Caco-2 (cell line): Measurements from ENCODE around the gene CPD. TPM values are rescaled to one million over a fixed set of nuclear protein-coding genes. Genes with fewer than 3 reads are reported as not detected.

Experiments used
- BruUV-seq: library from RNA; stranded (reverse); fragments of 400-500 nt; replicated peaks from 2 replicates; lab custom pipeline; 2021; lab: Mats Ljungman, UMichigan
- CTCF ChIA-PET: fragments of 300-600 bp; sonication (Branson Sonifier 250); formaldehyde crosslinking; loops from one replicate; lab custom pipeline; 2022; ENCODE audit warnings: antibody characterized with exemption; lab: Charles Lee
- POLR2A ChIA-PET: fragments of 300-600 bp; sonication (Branson Sonifier 250); formaldehyde crosslinking; loops from one replicate; lab custom pipeline; 2022; ENCODE audit warnings: antibody characterized with exemption; lab: Charles Lee
- DNase-seq, 2 experiments: peaks; one replicate each; pipeline versions ENCODE4 v3.0.0 to v3.0.0-alpha.2; 2020 to 2022
- H3K27me3 ChIP-seq: replicated peaks from 2 replicates; pipeline ENCODE4 v1.6.0; 2011; ENCODE audit warnings: low read length; ENCODE audit not compliant: control insufficient read depth, insufficient read depth
- H3K36me3 ChIP-seq: 2 replicates; pipeline ENCODE4 v1.5.1; 2011; ENCODE audit warnings: low read length; ENCODE audit not compliant: control insufficient read depth, insufficient read depth
- H3K4me1 ChIP-seq: fragments of 250-450 bp; sonication (Bioruptor Pico); 2 replicates; pipeline ENCODE4 v1.5.1; 2020; ENCODE audit warnings: mild to moderate bottlenecking
- H3K4me3 ChIP-seq: 2 replicates; pipeline ENCODE4 v1.5.1; 2011; ENCODE audit warnings: low read depth, mild to moderate bottlenecking, control low read depth, low read length
- H3K9me3 ChIP-seq: fragments of 250-450 bp; sonication (Bioruptor Pico); 2 replicates; pipeline ENCODE4 v1.5.1; 2020; ENCODE audit warnings: mild to moderate bottlenecking, moderate library complexity
- H3K27ac Mint-ChIP-seq: one replicate; pipeline ENCODE4 v1.8.0; 2022; ENCODE audit warnings: mixed read lengths; ENCODE audit not compliant: unreplicated experiment
- H3K27me3 Mint-ChIP-seq: one replicate; pipeline ENCODE4 v1.8.0; 2022; ENCODE audit warnings: mixed read lengths; ENCODE audit not compliant: insufficient read depth, unreplicated experiment
- H3K36me3 Mint-ChIP-seq: one replicate; pipeline ENCODE4 v1.8.0; 2022; ENCODE audit warnings: mild to moderate bottlenecking, mixed read lengths; ENCODE audit not compliant: insufficient read depth, unreplicated experiment
- H3K4me1 Mint-ChIP-seq: one replicate; pipeline ENCODE4 v1.8.0; 2022; ENCODE audit warnings: low read depth, mixed read lengths; ENCODE audit not compliant: unreplicated experiment
- H3K4me3 Mint-ChIP-seq: one replicate; pipeline ENCODE4 v1.8.0; 2022; ENCODE audit warnings: mild to moderate bottlenecking, moderate library complexity, mixed read lengths; ENCODE audit not compliant: unreplicated experiment
- H3K9me3 Mint-ChIP-seq: one replicate; pipeline ENCODE4 v1.8.0; 2022; ENCODE audit warnings: mixed read lengths; ENCODE audit not compliant: unreplicated experiment
- intact Hi-C: fragments of 100-400 bp; cut with micrococcal nuclease; formaldehyde crosslinking; loops from one replicate; pipeline ENCODE4 v1.10.0; 2022; ENCODE audit not compliant: unreplicated experiment
- total RNA-seq: library from RNA; stranded (reverse); gene quantifications from 2 replicates; pipeline ENCODE4 v1.2.3, GENCODE V29; 2022
- TF ChIP-seq, protein P1 (sequence below), 2 experiments: fragments of 200-600 bp in 1 of 2; IDR thresholded peaks; 1 replicate in 1 of 2; 2 replicates in 1 of 2; pipeline versions ENCODE4 v1.5.1 to v1.8.0; 2011 to 2022; ENCODE audit warnings: antibody characterized with exemption in 1 of 2, control low read depth in 1 of 2, inconsistent platforms in 1 of 2, low read depth in 1 of 2, low read length in 1 of 2, mild to moderate bottlenecking in 1 of 2, moderate library complexity in 1 of 2; ENCODE audit not compliant: insufficient read depth in 1 of 2, severe bottlenecking in 1 of 2, unreplicated experiment in 1 of 2

Gene CPD
- total RNA-seq, 1 experiment from 2014 or later, result 127 TPM

DNA sequence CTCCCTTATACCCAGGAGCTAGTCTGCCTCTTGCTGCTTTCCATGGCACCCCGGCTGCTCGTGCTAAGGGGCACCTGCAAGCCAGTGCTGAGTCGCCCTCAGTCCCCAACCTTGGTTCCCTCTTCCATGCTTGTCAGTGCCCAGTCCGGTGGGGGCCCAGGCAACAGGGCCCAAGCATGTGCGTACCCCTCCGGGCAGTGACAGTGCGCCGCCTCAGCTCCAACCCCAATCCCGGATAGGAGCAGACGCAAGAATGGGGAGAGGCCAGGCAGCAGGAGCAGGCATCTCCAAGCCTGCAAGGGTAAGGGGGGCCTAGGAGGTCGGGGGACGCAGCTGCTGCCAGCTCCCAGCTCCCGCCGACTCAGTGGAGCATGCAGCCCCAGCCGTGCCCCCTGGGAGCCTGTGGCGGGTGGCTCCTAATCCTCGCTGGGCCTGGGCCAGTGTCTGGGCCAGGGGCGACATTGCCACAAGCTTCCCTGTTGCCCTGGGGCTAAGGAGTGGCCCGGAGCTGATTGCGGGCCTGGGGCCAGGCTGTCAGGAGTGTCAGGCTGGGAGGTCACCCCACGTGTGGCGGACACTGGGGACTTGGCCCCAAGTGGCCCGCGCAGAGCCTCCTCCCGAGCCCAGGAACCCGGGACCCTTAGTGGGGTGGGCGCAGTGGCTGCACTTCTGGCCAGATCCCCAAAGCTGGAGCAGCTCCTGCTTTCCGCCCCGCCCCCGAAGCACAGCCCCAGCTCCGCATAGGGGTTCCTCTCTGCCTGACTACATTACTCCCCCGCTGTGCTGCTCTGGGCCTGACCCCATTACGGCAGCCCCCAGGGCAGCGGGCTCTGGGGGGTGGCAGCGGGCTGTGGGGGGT, 9.8 kb downstream of the CPD start:
- no peak for DNase-seq
- H3K4me3 Mint-ChIP-seq, result no peak overlapping the region
- TF ChIP-seq, protein P1, sequence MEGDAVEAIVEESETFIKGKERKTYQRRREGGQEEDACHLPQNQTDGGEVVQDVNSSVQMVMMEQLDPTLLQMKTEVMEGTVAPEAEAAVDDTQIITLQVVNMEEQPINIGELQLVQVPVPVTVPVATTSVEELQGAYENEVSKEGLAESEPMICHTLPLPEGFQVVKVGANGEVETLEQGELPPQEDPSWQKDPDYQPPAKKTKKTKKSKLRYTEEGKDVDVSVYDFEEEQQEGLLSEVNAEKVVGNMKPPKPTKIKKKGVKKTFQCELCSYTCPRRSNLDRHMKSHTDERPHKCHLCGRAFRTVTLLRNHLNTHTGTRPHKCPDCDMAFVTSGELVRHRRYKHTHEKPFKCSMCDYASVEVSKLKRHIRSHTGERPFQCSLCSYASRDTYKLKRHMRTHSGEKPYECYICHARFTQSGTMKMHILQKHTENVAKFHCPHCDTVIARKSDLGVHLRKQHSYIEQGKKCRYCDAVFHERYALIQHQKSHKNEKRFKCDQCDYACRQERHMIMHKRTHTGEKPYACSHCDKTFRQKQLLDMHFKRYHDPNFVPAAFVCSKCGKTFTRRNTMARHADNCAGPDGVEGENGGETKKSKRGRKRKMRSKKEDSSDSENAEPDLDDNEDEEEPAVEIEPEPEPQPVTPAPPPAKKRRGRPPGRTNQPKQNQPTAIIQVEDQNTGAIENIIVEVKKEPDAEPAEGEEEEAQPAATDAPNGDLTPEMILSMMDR (IDR thresholded peaks at IDR 0.05; ENCODE audit: insufficient read depth in 1 of 2, low read depth in 1 of 2, low read length in 1 of 2, severe bottlenecking in 1 of 2, unreplicated experiment in 1 of 2), result no peak
- Histone ChIP-seq H3K4me3 (no peak overlapping the region), H3K4me1 (0 out of 2 replicates have a peak, but pooled peaks cover 11% of the 10 kb centered on the region), H3K9me3 (0 out of 2 replicates have a peak, but pooled peaks cover 2% of the 10 kb centered on the region), H3K27me3 (no peaks in the 10 kb centered on the region), H3K36me3 (no peaks in the 10 kb centered on the region)
- H3K36me3 Mint-ChIP-seq, result peaks cover 34% of the 10 kb centered on the region
- CTCF ChIA-PET, result interaction anchor here (0.5 kb wide), 1 partner anchor 18 kb away, joined by 3 read pairs; no protein-coding TSS in a partner anchor
- POLR2A ChIA-PET, result no interaction called here
- no peaks in the 10 kb centered on the region for H3K27me3 Mint-ChIP-seq
- no peaks in the 10 kb centered on the region for H3K9me3 Mint-ChIP-seq
- intact Hi-C loops, result no loop called here
- H3K27ac Mint-ChIP-seq, result no peak overlapping the region
- H3K4me1 Mint-ChIP-seq, result no peaks in the 10 kb centered on the region
- BruUV-seq, result no TSS peak

DNA sequence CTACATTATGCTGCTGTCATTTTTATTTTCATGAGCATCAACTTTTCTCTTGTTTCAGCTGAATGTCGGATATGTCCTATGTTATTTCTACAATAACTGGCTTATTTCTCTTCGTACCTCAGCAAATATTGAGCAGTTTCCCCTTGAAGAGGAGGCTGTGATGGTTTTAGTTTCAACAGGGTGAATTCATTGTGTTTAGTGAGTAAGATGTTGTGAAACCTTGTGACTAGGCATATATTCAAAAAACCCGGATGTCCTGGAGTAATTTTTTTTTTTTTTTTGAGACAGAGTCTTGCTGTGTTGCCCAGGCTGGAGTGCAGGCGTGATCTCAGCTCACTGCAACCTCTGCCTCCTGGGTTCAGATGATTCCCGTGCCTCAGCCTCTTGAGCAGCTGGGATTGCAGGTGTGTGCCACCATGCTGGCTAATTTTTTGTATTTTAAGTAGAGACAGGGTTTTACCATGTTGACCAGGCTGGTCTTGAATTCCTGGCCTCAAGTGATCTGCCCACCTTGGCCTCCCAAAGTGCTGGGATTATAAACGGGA, 11.1 kb downstream of the CPD start:
- no peaks in the 10 kb centered on the region for H3K27me3 ChIP-seq
- Mint-ChIP-seq H3K4me3 (no peak overlapping the region), H3K4me1 (peaks cover 10% of the 10 kb centered on the region), H3K27me3 (no peaks in the 10 kb centered on the region), H3K9me3 (no peaks in the 10 kb centered on the region), H3K27ac (no peak overlapping the region), H3K36me3 (peaks cover 34% of the 10 kb centered on the region)
- H3K36me3 ChIP-seq, result no peaks in the 10 kb centered on the region; the same call in 1 of the 2 replicates
- CTCF ChIA-PET, result no interaction called here
- H3K4me3 ChIP-seq, result no peak overlapping the region
- 0 out of 2 replicates have a peak, but pooled peaks cover 4% of the 10 kb centered on the region for H3K9me3 ChIP-seq
- no TSS peak for BruUV-seq
- intact Hi-C loops, result no loop called here
- POLR2A ChIA-PET, result no interaction called here
- DNase-seq, result no peak
- TF ChIP-seq, protein P1 (IDR thresholded peaks at IDR 0.05; ENCODE audit: insufficient read depth in 1 of 2, low read depth in 1 of 2, low read length in 1 of 2, severe bottlenecking in 1 of 2, unreplicated experiment in 1 of 2), result no peak
- H3K4me1 ChIP-seq, result peaks cover 22% of the 10 kb centered on the region

DNA sequence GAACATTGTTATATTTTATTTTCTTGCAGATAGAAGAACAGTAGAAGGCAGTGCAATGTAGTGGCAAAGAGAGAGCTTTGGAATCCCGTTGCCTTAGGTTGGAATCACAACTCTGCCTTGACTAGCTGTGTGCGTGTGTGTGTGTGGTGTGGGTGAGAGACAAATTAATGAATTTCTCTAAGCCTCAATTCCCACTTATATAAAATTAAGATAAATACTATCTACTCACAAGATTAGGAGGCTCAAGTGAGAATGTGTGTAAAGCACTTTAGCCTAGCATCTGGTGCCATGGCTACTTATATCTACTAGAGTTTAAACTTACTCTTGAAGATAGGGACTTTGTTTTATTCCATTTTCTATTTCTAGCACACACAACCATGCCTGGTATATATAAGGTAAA, 12.8 kb downstream of the CPD start:
- Histone ChIP-seq H3K4me3 (no peak overlapping the region), H3K27me3 (no peaks in the 10 kb centered on the region), H3K4me1 (peaks cover 39% of the 10 kb centered on the region), H3K36me3 (no peaks in the 10 kb centered on the region; the same call in 1 of the 2 replicates), H3K9me3 (0 out of 2 replicates have a peak, but pooled peaks cover 4% of the 10 kb centered on the region)
- BruUV-seq, result no TSS peak
- Mint-ChIP-seq H3K27ac (no peak overlapping the region), H3K4me3 (no peak overlapping the region), H3K27me3 (no peaks in the 10 kb centered on the region), H3K36me3 (peaks cover 34% of the 10 kb centered on the region), H3K4me1 (peaks cover 23% of the 10 kb centered on the region), H3K9me3 (no peaks in the 10 kb centered on the region)
- no peak for DNase-seq
- CTCF ChIA-PET, result no interaction called here
- TF ChIP-seq, protein P1 (IDR thresholded peaks at IDR 0.05; ENCODE audit: insufficient read depth in 1 of 2, low read depth in 1 of 2, low read length in 1 of 2, severe bottlenecking in 1 of 2, unreplicated experiment in 1 of 2), result no peak
- intact Hi-C loops, result no loop called here
- POLR2A ChIA-PET, result no interaction called here
